T-helper 22 cell (primary cell): ENCODE results near the gene SEC16A.
"Not testable (repeated sequence)": the region's sequence is repeated elsewhere in the genome, so short reads cannot be mapped to it uniquely, and the experiment has no call there.

ENCODE experiments used
- DNase-seq: peaks from one replicate; pipeline ENCODE4 v3.0.0-alpha.2; 2020; ENCODE audit warnings: low read depth

The SEC16A gene

GRCh38 chr9:136419092-136419420 lies 63.8 kb downstream of the SEC16A start:
- DNase-seq = no peak

GRCh38 chr9:136418182-136419091 lies 64.4 kb downstream of the SEC16A start:
- DNase-seq = no peak

- DNase-seq = no peak
These were observed 65.9 kb downstream of the SEC16A start for GRCh38 chr9:136416914-136417313.

- no peak for DNase-seq
These were observed 66.4 kb downstream of the SEC16A start for GRCh38 chr9:136416427-136416826.

- DNase-seq = no peak
These were observed 69.9 kb downstream of the SEC16A start for GRCh38 chr9:136412962-136413361.

GRCh38 chr9:136411378-136411777 lies 71.5 kb downstream of the SEC16A start:
- DNase-seq = no peak

- peak; percentile 91 for DNase-seq
These were observed 72.1 kb downstream of the SEC16A start, which contains the start of the genes ENTR1 and PMPCA for GRCh38 chr9:136410500-136411287. ENTR1 (minus strand) TSS chr9:136410614; CDS start chr9:136410397, 217 bp downstream. PMPCA (plus strand) TSS chr9:136410658; CDS start chr9:136410669, 11 bp downstream.

- DNase-seq = no peak
These were observed 73.0 kb downstream of the SEC16A start for GRCh38 chr9:136409557-136410455.

GRCh38 chr9:136407911-136408310 lies 74.9 kb downstream of the SEC16A start:
- DNase-seq = no peak

GRCh38 chr9:136407061-136407460 lies 75.8 kb downstream of the SEC16A start:
- not testable (repeated sequence) for DNase-seq

GRCh38 chr9:136405904-136406303 lies 76.9 kb downstream of the SEC16A start:
- DNase-seq = not testable (repeated sequence)

- DNase-seq = no peak
These were observed 77.4 kb downstream of the SEC16A start for GRCh38 chr9:136405481-136405880.

- DNase-seq = no peak
These were observed 78.1 kb downstream of the SEC16A start for GRCh38 chr9:136404801-136405136.

- DNase-seq = peak; percentile 42
These were observed 78.7 kb downstream of the SEC16A start for GRCh38 chr9:136403915-136404800.

- DNase-seq = peak; percentile 74
These were observed 79.3 kb downstream of the SEC16A start for GRCh38 chr9:136403538-136403914.

- DNase-seq = no peak
These were observed 80.8 kb downstream of the SEC16A start for GRCh38 chr9:136402067-136402466.

- no peak for DNase-seq
These were observed 81.5 kb downstream of the SEC16A start for GRCh38 chr9:136401173-136401922.

- DNase-seq = peak; percentile 71
These were observed 82.6 kb downstream of the SEC16A start, which contains the start of gene SNAPC4 for GRCh38 chr9:136400038-136400834. SNAPC4 (minus strand) TSS chr9:136400170; CDS start chr9:136398428, 1,742 bp downstream.
